HG03135 (cell line): ENCODE measurements around the gene HOXC10.

Source experiments
- ATAC-seq: cut with Tn5 transposase; IDR thresholded peaks from one replicate; pipeline ENCODE4 v1.9.1; 2021; ENCODE audit warnings: mild to moderate bottlenecking, moderate library complexity; ENCODE audit not compliant: unreplicated experiment

The HOXC10 gene

DNA sequence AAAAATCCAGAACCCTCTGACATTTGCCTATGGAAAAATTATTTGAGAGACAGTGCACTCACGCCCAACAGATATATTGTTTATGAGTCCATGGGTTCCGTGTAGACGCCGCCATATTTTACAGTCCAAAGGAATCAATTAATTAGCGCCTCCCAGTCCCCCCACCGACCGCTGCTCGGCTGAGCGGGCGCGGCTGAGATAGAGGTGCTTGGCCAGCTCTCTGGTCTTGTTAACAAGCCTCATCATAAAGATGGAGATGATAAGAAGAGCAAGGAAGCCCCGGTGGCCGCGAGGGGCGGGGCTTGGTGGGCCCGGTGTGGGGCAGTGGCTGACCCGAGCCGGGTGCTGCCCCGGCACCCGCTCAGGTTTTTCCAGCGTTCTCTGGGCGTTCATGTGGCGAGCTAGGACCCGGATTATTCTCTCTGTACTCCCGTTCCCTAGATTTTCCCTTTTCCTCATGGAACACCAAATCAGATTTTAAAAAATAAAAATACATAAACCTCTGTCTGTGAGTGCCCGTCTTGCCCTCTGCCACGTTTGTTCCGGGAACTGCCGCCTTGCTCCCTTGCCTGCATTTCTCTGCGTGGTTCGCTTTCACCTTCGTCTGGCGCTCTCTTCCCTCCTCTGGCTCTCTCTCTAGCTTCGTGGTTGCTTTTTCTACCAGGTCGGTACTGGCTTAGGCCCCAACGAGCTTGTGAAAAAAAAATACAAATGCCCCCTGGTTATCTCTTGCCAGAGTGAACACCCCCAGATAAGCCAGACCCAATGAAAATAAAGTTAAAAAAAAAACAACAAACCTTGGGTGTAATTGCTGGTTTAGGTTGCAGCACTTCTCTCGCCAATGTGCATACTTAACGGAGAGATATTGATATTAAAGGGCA lies 21.3 kb upstream of the HOXC10 start:
- ATAC-seq: no peak

DNA sequence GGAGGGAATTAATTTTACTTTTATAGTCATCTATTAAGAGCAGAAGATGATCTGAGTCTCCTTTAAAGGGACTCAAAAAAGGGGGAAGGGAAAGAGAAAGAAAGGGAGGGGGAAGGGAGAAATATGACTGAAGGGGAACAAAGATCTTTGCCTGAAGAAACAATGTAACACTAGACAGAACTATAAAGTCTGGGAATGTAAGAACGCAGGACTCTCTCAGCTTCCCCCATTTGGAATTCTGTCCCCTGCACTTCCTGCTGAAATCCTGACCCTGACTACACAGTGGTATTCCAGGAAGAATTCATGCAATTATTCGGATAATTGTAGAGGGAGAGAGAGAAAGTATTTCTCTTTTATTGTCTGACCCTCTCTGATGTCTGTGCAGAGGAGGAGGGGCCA lies 20.6 kb upstream of the HOXC10 start:
- ATAC-seq: no peak

DNA sequence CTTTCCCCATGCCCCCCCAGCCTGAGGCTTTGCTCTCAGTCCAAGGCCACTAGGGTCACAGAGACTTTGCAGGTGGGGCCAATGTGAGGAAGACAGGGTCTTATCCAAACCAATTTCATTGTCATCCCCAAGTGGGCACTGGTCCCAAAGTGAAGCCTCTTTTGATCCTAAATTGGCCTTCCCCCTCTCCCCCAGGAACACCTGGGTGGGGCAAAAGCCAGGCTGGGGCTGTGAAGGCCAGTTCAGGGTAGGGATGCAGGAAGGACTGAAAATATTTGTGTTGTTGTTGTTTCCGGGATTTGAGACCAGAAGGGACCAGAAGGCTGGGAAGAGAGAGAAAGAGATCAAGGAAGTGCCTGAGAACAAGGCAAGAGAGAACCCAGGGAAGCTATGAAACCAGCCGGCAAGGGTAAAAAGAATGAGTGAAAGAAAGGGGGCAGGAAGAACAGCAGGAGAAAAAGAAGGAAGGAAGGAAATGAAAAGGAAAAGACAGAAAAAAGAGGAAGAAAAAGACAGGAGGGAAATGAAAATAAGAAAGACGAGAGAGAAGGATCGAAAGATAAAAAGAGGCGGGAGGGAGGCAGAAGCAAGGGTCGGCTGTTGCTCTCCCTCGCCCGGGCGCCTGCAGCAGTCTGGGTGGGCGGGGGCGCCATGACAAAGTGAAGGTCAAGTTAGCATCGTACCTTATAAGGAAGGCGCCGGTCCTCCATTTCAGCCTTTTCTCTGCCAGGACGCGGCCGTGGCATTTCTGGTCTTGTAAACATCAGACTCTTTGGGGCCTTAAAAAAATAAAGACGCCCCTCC lies 19.5 kb upstream of the HOXC10 start:
- no peak for ATAC-seq

DNA sequence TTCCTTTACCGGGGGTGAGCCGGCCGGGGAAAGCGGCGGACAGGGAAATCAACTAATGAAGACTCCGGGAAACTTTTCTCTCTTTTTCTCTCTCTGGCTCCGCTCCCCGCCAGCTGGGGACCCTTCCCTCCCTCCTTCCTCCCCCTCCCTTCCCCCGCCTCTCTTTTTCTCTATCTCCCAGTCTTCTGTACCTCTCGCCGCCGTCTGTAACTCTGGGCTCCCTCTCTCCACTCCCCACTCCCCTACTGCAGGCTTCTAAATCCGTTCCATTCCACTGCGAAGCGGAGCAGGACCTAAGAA lies 18.9 kb upstream of the HOXC10 start:
- ATAC-seq: no peak

DNA sequence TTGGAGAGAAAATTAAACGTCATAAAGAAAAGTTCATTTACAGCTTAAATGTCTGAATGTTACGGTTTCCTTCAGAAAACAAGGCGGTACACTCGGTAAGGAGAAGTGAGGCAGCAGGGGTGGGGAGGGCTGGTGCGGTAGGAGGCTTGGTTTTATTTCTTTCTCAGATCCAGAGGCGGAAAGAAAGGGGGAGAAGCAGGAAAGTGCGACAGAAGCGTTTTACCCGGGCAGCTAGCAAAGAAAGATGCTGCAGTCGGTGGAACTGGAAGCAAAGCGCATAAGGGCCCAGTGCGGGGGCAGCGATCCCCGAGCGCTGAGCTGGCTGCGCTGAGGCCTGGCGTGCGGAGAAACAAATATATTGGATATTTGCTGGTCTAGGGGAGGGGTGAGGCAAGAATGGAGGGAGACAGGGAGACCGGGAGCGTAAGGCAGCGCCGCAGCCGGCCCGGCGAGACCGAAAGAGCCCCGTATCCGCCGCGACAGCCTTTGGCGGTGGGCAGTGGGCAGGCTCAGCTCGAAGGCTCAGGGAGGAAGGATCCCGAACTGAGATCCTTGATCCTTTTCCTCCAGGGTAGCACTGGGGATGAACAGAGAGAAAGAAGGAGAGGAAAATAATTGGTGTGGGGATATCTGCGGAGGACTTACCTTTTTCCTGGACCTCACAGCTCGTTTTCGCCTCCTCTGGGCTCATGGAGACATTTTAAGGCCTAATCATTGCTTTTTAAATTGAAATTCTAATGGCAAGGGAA lies 18.4 kb upstream of the HOXC10 start:
- ATAC-seq: no peak

DNA sequence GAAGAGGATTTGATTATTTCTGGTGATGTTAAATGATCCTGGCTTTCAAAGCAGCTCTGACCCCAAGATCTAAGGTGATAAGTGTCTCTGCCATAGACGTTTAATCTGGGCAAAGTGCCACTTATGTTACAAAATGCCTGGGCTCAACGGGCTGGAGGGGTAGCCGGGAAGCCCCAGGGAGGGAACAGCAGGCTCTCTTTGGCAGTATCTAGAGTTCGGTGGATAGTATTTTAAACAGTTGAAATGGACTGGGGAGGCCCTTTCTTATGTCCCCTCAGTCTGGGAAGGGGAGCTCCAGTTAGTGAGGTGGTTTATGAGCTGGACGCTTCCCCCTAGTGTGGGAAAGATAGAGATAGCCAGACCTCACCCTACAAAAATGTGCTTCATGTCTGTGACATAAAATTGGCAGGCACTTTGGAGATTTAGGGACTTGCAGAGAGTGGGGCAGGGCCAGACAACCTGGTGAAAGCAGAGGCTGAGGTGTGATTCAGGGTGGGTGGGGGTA lies 17.5 kb upstream of the HOXC10 start:
- ATAC-seq: no peak

DNA sequence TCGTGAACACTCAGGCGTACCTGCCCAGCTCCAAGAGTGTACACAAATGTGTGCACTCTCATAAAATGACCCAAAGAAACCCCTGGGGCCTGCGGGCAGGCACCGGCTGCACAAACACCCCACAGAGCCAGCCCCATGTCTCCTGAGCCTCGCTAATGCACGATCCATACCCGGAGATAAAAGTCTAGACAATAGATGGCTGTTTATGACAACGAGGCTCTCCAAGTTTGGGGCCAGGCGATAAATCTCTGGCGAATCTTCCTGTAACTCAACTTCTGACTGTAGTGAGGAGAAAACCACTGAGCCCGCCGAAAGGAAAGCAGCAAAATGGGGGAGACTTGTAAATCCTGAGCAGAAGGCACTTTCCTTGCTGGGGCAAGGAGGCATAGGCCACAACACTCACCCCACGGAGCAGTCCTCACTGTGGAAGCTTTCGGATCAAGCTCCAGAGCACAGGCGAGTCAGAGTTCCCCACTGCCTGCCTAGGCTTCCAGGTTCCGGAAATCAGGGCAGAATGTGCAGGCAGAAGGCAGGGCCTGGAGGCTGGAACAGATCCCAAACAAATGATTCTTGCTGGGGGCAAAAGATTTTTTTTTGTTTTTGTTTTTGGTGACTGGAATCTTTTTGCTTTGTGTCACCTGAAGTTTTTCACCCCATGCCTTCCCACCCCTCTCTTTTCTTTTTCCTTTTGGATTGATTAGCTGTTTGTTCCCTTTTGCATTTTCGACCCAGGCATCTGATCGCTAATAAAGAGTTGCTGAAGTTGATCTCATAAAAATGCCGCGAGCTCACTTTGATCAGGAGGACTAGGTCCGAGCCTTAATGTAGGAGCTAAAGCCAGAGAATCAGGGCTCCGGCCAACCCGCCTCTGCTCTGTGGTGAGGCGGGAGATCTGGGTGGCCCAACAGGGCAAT lies 16.5 kb upstream of the HOXC10 start:
- ATAC-seq: no peak

DNA sequence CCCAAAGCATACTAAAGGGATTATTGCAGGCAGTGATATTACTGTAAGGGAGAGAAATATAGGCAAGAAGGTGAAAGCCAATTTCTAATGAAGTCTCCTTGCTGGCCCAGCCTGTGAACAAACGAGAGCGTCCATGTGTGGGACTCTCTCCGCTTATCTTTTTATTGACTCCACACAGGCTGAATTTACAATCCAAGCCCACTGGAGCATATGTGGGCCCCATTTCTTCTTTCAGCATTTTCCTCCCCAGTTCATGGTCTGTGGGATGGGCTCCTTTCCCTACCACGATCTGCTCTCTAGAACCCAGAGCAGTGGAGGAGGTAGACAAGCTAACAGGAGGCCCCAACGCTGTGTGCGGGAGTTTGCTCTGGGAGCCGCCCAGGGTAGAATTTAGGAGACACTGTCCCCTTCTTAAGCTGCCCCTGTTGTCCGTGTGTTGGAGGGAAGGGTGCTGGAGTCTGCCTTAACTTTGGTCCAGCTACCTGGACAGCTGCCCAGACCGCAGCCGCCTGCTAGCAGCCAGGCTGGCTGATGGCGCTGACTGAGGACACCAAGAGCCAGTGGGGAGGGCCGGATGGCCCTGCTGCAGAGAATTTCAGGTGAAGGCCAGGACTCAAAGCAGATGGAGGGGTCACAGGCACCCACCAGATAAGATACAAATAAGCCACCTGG lies 15.2 kb upstream of the HOXC10 start:
- no peak for ATAC-seq

DNA sequence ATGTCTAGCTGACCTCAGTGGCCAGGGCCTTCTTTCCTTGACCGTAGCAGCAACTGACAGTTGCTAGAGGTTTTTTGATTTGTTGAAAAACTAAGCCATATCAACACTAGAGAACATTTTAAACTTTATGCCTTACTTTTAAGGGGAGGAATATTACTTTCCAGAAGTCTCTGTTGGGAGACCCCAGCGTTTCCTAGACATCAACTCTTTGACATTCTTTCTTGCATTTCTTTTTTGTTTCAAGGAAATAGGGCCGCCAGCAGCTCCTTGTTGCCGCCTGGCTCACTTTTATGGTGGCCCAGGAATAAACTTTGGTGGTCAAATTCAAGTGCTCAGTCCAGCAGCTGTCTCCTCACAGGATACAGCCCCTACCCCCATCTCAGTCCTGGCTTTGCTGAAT lies 14.5 kb upstream of the HOXC10 start:
- no peak for ATAC-seq

DNA sequence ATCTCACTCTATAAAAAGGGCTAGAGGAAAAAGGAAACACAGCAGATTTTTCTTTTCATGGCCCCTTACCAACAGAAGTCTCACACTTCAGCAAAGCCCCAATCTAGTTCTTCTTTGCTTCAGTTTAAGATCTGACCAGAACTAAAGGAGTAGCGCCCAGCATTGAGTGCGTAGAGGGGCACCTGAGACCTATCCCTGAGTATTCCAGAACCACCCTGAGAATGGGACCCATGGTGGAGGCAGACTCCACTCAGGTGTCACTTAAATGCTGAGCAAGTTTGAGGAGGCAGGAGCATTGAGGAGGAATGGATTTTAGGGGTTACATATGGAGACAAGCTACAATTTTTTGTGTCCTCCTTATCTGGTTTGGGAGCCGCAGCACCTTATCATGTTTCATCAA lies 13.8 kb upstream of the HOXC10 start:
- no peak for ATAC-seq

DNA sequence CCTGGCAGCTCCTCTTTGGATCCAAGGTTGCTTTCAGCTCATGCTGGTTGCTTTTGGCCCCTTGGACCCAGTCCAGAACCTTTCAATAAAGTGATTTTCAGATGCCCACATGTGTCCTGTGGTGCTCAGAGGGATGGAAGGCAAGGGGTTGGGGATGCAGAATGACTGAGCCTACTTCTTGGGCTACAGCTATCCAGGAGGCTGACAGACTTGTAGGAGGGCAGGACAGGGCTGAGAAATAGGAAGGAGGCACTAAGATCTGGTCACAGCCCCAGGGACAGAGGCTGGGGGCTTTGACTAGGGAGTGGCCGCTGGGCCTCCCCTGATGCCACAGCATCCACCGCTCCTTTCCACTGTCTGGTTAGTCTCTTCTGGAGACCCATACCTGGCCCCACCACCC lies 13.3 kb upstream of the HOXC10 start:
- no peak for ATAC-seq

DNA sequence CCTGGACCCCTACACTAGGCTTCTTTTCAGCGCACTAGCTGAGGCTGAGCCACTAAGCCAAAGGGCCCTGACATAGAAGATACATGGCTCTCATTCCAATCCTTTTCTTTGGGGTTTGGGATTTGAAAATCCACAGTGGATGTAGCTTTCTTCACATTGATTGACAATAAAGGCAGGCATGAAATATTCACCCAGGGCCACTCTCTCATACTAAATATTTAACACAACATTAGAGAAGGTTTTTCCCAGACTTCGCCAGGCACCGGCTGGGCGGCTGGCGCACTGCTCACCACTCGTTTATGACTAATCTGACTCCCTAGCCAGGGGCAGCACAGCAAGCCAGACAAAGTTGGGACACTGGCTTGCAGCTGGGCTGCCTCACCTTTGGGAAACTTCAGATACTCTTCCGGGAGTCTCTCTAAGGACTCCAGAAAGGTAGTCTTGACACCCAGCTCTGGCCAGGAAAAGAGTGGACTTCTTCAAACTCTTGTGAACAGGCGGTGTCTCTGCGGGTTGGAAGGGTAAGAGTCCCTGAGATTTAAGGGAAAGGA lies 12.7 kb upstream of the HOXC10 start:
- no peak for ATAC-seq

DNA sequence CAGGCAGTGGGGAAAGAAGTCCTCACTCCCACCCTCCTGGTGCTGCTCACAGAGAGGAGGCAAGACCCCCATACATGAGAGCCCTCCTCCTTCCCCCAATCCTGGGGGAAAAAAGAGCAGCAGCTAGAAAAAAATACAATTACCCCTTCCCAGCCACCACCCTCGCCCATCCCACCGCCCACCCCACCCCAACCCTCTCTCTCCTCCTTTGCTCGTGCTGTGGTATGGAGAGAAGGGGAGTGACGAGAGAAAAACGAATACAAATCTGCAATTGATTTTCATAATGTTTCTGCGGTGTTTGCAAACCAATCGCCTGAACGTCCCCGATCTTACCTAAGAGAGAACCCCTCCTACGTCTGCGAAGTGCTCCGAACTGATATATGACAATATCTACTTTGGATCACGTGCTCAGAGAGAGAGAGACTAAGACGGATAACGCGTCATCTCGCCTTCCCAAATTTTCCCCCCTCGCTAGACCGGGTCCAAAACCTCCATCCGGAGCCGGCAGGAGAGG lies 12.2 kb upstream of the HOXC10 start, which contains the start of gene HOXC11:
Gene HOXC11, plus strand, starts transcription at position 405 of the 514 bp plus-strand sequence. CDS start 116 bp downstream, outside the sequence.
- ATAC-seq: no peak

DNA sequence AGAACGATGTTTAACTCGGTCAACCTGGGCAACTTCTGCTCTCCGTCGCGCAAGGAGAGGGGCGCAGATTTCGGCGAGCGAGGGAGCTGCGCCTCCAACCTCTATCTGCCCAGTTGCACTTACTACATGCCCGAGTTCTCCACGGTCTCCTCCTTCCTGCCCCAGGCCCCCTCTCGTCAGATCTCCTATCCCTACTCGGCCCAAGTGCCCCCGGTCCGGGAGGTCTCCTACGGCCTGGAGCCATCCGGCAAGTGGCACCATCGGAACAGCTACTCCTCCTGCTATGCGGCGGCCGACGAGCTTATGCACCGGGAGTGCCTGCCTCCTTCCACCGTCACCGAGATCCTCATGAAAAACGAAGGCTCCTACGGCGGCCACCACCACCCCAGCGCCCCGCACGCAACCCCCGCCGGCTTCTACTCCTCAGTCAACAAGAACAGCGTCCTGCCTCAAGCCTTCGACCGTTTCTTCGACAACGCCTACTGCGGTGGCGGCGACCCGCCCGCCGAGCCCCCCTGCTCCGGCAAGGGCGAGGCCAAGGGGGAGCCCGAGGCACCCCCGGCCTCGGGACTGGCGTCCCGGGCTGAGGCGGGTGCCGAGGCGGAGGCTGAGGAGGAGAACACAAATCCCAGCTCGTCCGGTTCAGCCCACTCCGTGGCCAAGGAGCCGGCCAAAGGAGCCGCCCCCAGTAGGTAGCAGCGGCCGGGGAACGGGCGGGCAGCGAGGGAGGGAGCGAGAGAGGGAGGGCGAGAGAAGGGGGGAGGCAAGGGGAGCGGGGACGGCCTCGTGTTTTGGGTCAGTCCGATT lies 11.5 kb upstream of the HOXC10 start:
- no peak for ATAC-seq

DNA sequence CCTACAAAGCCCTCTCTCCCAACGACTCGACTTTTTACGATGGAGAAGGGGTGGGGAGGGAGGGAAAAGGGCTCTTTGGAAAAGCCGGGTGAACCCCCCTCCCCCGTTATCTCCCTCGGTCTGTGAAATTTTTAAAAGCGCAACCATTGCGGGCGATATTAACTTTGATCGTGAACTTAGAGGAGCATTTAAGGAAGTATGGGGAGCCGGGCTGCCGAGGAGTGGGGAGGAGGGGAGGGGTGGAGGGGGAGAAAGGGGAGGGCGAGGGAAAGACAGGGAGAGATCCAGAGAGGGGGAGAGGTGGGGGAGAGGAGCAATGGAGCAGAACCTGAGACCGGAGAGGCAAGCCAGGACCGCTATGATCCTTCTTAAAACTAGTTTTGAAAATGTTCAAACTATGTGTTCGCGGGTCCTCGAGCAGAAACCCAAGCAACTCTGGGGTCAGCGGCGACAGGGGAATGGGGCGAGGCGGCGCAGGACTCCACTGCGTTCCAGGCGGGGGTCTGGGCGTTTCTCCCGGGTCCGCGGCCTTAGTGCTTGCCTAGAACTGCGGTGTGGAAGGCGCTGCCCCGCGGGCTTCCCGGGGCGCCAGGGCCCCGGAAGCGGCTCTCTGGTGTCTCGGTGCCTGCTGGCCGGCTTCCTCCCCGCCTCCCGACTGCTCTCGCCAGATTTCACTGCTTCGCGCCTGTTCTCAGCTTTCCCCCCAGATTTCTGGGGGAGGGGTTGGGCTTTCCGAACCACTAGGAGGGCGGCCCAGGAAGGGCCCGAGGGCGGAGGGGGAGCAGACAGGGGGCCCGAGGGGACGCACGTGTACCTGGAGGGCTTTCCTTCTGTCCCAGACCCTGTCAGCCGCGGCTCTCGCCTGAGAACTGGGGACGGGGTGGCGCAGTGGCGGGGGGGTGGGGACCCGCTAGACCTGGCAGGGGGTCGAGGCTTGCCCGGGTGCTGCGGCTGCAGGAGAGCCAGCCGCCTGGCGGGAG lies 10.6 kb upstream of the HOXC10 start, which contains the start of gene HOTAIR:
Gene HOTAIR, minus strand, starts transcription at position 871 of the 980 bp plus-strand sequence.
- no peak for ATAC-seq

DNA sequence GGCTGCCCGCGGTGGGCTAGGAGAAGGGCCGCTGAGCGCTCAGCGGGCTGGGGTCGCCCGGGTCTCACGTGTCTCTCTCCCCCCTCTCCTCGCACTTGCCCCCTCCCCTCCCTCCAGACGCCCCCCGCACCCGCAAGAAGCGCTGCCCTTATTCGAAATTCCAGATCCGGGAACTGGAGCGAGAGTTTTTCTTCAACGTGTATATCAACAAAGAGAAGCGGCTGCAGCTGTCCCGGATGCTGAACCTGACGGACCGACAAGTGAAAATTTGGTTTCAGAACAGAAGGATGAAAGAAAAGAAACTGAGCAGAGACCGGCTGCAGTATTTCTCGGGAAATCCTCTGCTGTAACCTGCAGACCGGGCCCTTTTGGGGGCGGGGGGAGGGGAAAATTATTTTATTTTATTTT lies 9.9 kb upstream of the HOXC10 start:
- ATAC-seq: no peak
